ENCODE data around the gene LAMC3. TPM values are rescaled to one million over a fixed set of nuclear protein-coding genes. Genes with fewer than 3 reads are reported as not detected.

The LAMC3 gene
- total RNA-seq, 1 donor, result not detected

- no peak for TF ChIP-seq CTCF (IDR thresholded peaks at IDR 0.05; ENCODE audit: insufficient read depth, low read length)
- no peak for DNase-seq (ENCODE audit: low read depth)
- no peak overlapping the region for H3K4me3 ChIP-seq (ENCODE audit: low read depth, low read length)
Observed at GRCh38 chr9:131076347-131077195, 67.6 kb downstream of the LAMC3 start.

DNA sequence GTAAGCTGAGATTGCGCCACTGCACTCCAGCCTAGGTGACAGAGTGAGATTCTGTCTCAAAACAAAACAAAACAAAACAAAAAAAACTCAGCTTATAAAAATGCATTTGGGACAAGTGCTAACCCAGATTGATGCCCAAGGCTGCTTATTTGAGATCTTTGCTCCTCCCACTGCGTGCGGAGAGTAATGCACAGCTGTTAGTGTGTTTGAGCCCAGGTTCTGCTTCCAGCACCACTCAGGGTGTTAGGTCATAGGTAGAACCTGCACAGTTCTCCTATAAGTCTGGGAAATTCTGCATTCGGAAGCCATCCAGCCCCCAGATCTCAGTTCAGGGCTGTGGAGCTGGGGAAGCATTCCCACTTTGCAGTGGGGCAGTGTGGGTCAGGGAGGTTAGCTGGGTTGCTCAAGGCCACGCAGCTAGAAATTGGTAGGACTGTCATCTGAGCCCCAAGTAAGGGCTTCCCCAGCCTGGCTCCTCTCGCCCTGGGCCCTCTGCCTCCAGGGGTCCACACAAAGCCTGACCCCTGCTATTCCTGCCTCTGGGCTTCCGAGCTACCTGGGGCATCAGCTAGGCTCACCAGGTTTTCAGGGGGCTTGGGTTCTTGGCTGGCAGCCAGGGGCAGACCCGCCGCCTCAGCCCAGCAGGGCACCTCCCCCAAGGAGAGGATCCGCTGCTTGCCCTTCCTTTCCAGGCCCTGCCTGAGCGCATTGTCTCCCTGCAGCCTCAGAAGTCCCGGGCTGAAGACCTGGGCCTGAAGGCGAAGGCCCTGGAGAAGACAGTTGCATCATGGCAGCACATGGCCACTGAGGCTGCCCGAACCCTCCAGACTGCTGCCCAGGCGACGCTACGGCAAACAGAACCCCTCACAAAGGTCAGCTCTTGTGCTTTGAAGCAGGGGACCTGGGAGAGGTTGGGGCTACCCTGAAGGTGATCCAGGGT, 69.7 kb downstream of the LAMC3 start:
- no peak for TF ChIP-seq CTCF (IDR thresholded peaks at IDR 0.05; ENCODE audit: insufficient read depth, low read length)
- DNase-seq (ENCODE audit: low read depth), result no peak
- no peak overlapping the region for H3K4me3 ChIP-seq (ENCODE audit: low read depth, low read length)

DNA sequence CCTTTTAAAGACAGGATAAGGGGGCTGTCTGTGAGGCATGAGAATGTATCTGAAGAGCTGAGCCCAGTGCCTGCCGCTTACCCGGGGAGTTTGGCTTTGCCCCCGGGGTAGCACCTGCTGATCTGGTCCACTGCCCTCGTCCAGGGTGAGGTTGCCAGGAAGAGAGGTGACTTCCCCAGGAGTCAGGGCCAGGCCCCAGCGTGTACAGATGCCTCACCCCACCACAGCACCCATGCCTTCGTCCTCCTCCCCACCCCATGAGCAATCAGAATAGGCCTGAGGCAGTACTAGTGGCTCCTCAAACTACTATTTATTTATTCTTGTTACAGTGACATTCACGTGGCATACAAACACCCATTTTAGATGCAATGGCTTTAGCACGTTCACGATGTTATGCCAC, 71.6 kb downstream of the LAMC3 start:
- H3K4me3 ChIP-seq (ENCODE audit: low read depth, low read length), result no peak overlapping the region
- TF ChIP-seq CTCF (IDR thresholded peaks at IDR 0.05; ENCODE audit: insufficient read depth, low read length), result no peak
- DNase-seq (ENCODE audit: low read depth), result no peak

- no peak for TF ChIP-seq CTCF (IDR thresholded peaks at IDR 0.05; ENCODE audit: insufficient read depth, low read length)
- DNase-seq (ENCODE audit: low read depth), result no peak
- H3K4me3 ChIP-seq (ENCODE audit: low read depth, low read length), result no peak overlapping the region
Observed at GRCh38 chr9:131081868-131082267, 72.9 kb downstream of the LAMC3 start.

DNA sequence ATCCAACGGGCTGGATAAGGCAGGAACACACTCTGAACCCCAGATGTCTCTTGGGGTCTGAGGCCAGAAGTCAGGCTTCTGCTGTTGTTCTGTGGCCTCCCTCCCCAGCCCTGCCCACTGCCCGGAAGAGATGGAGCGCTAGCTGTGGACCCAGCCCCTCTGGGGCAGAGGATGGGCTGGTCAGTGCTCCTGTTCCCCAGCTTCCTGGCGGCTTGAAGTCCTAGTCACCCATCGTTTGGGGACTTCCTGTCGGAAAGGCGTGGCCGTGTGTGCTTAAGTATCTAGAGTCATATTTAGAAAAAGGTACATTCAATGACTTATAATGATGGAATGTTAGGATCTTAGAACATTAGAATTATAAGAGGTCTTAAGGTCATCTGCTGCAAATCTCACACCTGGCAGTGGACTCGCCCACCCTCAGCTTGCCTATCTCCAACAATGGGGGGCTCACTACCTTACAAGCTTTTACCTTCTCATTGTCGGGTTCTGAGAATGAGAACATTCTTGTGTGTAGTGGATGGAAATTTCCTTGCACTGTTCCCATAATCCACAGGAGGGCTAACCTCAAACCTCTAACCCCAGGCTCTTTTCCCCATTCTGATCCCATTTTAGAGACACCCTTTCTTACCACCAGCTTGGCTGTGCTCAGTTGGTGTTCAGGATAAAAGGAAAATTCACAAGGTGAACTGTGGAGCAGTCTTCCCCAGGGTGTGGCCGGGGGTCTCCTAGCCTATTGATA, 74.0 kb downstream of the LAMC3 start:
- TF ChIP-seq CTCF (IDR thresholded peaks at IDR 0.05; ENCODE audit: insufficient read depth, low read length), result no peak
- no peak for DNase-seq (ENCODE audit: low read depth)
- no peak overlapping the region for H3K4me3 ChIP-seq (ENCODE audit: low read depth, low read length)

GRCh38 chr9:131084661-131085369, 75.8 kb downstream of the LAMC3 start:
- no peak overlapping the region for H3K4me3 ChIP-seq (ENCODE audit: low read depth, low read length)
- no peak for DNase-seq (ENCODE audit: low read depth)
- no peak for TF ChIP-seq CTCF (IDR thresholded peaks at IDR 0.05; ENCODE audit: insufficient read depth, low read length)
